ENCODE results near the gene SDK1. TPM values are rescaled to one million over a fixed set of nuclear protein-coding genes. Genes with fewer than 3 reads are reported as not detected.

Gene SDK1
- total RNA-seq, 1 donor from 2014 or later, result 225 TPM

- Mint-ChIP-seq H3K9me3 (ENCODE audit: unreplicated experiment) (peaks cover 20% of the 10 kb centered on the region), H3K4me1 (ENCODE audit: low read depth, unreplicated experiment) (peaks cover 61% of the 10 kb centered on the region), H3K27me3 (ENCODE audit: unreplicated experiment) (peaks cover 10% of the 10 kb centered on the region), H3K27ac (ENCODE audit: unreplicated experiment) (peak overlapping the region; percentile 100), H3K4me3 (ENCODE audit: unreplicated experiment) (peak overlapping the region; percentile 86), H3K36me3 (ENCODE audit: unreplicated experiment) (no peaks in the 10 kb centered on the region)
- no peak for DNase-seq
- TF ChIP-seq, protein P1, sequence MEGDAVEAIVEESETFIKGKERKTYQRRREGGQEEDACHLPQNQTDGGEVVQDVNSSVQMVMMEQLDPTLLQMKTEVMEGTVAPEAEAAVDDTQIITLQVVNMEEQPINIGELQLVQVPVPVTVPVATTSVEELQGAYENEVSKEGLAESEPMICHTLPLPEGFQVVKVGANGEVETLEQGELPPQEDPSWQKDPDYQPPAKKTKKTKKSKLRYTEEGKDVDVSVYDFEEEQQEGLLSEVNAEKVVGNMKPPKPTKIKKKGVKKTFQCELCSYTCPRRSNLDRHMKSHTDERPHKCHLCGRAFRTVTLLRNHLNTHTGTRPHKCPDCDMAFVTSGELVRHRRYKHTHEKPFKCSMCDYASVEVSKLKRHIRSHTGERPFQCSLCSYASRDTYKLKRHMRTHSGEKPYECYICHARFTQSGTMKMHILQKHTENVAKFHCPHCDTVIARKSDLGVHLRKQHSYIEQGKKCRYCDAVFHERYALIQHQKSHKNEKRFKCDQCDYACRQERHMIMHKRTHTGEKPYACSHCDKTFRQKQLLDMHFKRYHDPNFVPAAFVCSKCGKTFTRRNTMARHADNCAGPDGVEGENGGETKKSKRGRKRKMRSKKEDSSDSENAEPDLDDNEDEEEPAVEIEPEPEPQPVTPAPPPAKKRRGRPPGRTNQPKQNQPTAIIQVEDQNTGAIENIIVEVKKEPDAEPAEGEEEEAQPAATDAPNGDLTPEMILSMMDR (IDR thresholded peaks at IDR 0.05; ENCODE audit: partially characterized antibody, unreplicated experiment), result peak; percentile 71
Observed at GRCh38 chr7:3370068-3370830, 69.2 kb downstream of the SDK1 start.

DNA sequence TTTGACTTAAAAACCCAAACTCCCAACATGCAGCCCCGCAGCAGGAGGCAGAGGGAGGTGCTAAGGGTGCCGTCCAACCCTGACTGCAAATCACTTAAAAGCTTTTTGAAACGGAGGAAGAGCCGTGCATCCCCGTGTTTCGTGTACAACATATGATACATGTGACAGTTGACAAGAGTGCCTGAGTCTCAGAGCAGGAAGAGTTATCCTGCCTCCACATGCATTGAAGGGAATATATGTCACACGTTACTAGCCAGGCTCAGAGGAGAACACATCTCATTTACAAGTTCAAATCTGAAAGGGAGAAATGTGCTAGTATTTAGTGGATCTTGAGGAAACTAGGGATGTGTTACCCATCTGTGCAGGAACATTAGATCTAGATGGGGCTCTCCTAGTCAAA, 69.9 kb downstream of the SDK1 start:
- Mint-ChIP-seq H3K27me3 (ENCODE audit: unreplicated experiment) (peaks cover 10% of the 10 kb centered on the region), H3K4me3 (ENCODE audit: unreplicated experiment) (peak overlapping the region; percentile 86), H3K4me1 (ENCODE audit: low read depth, unreplicated experiment) (peaks cover 64% of the 10 kb centered on the region), H3K36me3 (ENCODE audit: unreplicated experiment) (no peaks in the 10 kb centered on the region), H3K9me3 (ENCODE audit: unreplicated experiment) (peaks cover 20% of the 10 kb centered on the region), H3K27ac (ENCODE audit: unreplicated experiment) (peak overlapping the region; percentile 100)
- peak; percentile 27 for DNase-seq
- TF ChIP-seq, protein P1 (IDR thresholded peaks at IDR 0.05; ENCODE audit: partially characterized antibody, unreplicated experiment), result no peak

GRCh38 chr7:3371601-3372000, 70.5 kb downstream of the SDK1 start:
- peaks cover 10% of the 10 kb centered on the region for H3K27me3 Mint-ChIP-seq (ENCODE audit: unreplicated experiment)
- TF ChIP-seq, protein P1 (IDR thresholded peaks at IDR 0.05; ENCODE audit: partially characterized antibody, unreplicated experiment), result no peak
- H3K9me3 Mint-ChIP-seq (ENCODE audit: unreplicated experiment), result peaks cover 18% of the 10 kb centered on the region
- H3K36me3 Mint-ChIP-seq (ENCODE audit: unreplicated experiment), result no peaks in the 10 kb centered on the region
- H3K27ac Mint-ChIP-seq (ENCODE audit: unreplicated experiment), result peak overlapping the region; percentile 100
- H3K4me1 Mint-ChIP-seq (ENCODE audit: low read depth, unreplicated experiment), result peaks cover 65% of the 10 kb centered on the region
- peak overlapping the region; percentile 86 for H3K4me3 Mint-ChIP-seq (ENCODE audit: unreplicated experiment)
- no peak for DNase-seq

DNA sequence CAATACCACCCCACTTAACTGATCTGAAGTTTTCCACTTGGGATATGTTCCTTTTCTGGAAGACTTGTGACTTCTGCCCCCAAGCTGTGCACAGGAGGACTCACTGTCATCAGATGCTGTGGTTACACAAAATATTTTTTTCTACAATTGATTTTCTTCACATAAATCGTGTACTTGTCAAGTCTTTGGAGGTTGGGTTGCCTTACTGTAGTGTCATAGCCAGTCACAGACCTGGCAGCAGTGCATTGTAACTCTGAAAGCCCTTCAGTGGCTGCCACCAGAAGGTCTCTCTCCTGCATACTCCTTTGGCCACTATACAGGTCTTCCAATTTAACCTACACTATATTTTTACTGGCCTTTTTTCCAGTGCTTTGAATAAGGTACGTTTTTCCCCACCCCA, 73.2 kb downstream of the SDK1 start:
- Mint-ChIP-seq H3K4me1 (ENCODE audit: low read depth, unreplicated experiment) (peaks cover 57% of the 10 kb centered on the region), H3K36me3 (ENCODE audit: unreplicated experiment) (no peaks in the 10 kb centered on the region), H3K27me3 (ENCODE audit: unreplicated experiment) (peaks cover 10% of the 10 kb centered on the region), H3K9me3 (ENCODE audit: unreplicated experiment) (peaks cover 20% of the 10 kb centered on the region), H3K4me3 (ENCODE audit: unreplicated experiment) (peak overlapping the region; percentile 3), H3K27ac (ENCODE audit: unreplicated experiment) (no peak overlapping the region)
- TF ChIP-seq, protein P1 (IDR thresholded peaks at IDR 0.05; ENCODE audit: partially characterized antibody, unreplicated experiment), result no peak
- DNase-seq, result no peak

DNA sequence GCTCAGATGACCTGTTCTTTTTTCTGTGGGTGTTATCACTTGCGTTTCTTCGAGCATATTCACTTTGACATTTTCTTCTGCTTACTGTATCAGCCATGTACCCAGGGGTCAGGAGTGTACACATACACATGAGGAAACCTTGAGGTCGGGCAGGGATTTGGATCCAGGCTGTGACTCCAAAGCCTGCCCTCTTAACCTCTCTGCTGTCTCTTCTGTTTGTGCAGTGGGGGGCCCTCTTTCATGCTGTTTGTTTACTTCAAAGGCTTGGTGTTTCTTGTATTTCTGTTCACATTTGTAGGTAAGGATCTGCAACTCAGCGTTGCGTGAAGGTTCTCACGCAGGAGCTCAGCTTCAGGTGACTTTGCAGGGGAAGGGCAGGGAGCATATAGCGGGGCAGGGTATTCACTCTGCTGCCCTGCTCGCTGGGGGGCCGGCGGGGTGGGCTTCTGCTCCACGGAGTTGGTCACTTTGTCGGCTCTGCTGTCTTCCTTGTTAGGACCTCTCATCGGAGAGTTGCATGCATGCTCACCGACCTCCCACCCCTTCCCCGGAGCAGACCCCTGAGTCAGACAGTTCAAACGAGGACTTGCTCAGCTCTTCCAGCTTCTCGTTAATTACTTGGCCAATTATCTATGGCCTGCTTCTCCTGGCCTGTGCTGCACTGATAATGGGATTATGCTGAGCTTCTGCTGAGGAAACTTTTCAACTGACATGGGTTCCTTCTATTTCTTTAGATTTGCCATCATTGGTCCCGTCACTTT, 77.5 kb downstream of the SDK1 start:
- DNase-seq, result no peak
- Mint-ChIP-seq H3K36me3 (ENCODE audit: unreplicated experiment) (no peaks in the 10 kb centered on the region), H3K27me3 (ENCODE audit: unreplicated experiment) (peaks cover 2% of the 10 kb centered on the region), H3K4me1 (ENCODE audit: low read depth, unreplicated experiment) (peaks cover 36% of the 10 kb centered on the region), H3K27ac (ENCODE audit: unreplicated experiment) (no peak overlapping the region), H3K9me3 (ENCODE audit: unreplicated experiment) (peaks cover 2% of the 10 kb centered on the region), H3K4me3 (ENCODE audit: unreplicated experiment) (peak overlapping the region; percentile 4)
- TF ChIP-seq, protein P1 (IDR thresholded peaks at IDR 0.05; ENCODE audit: partially characterized antibody, unreplicated experiment), result no peak
